Measurements from ENCODE around the gene MICAL2. TPM values are rescaled to one million over a fixed set of nuclear protein-coding genes. Genes with fewer than 3 reads are reported as not detected.

MICAL2 gene
- total RNA-seq, 1 experiment from 2014 or later: 191 TPM

DNA sequence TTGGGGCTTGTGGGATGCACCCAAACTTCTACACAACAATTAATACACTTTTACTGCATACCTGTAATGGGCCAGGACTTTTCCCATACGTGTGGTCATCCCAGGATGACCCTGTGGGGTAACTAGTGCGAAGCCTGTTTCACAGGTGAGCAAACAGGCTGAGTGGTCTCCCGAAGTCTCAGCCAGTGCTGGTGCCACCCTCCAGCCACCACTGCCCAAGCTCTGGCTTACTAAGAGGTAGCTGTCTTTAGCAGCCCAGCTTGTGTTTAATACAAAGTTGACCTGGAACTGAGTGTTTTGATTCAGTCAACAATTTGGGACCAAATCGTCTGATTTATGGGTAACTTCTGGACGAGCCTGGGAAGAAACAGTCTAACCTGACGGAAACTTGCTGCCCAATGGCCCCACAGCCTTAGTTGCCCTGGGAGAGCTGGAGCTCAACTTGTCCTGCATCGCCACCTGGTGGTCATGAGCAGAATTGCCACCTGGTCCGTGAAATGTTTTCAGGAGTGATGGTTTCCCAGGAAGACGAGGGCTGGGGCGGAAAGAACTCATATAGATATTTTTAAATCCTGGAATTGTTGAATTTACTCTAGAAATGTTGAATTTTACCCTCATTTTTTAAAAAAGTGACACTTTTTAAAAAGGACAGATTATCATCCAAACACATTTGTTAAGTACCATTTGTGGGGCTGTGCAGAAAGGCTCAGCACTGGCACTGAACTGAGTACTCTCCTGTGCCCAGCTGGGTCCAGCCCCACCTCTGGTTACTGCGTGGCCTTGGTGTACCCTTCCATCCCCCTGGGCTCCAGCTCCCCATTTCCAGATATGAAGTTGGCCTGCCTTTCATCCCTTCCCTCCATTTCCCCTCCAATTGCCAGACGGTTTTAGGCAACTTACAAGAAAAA lies 171.4 kb downstream of the MICAL2 start:
- Mint-ChIP-seq H3K27me3 (ENCODE audit: unreplicated experiment) (no peaks in the 10 kb centered on the region), H3K9me3 (ENCODE audit: low read depth, unreplicated experiment) (no peaks in the 10 kb centered on the region), H3K4me1 (ENCODE audit: low read depth, unreplicated experiment) (peaks cover 31% of the 10 kb centered on the region), H3K4me3 (ENCODE audit: low read depth, unreplicated experiment) (no peak overlapping the region), H3K36me3 (ENCODE audit: insufficient read depth, unreplicated experiment) (peaks cover 13% of the 10 kb centered on the region), H3K27ac (ENCODE audit: unreplicated experiment) (no peak overlapping the region)
- intact Hi-C loops (cut with micrococcal nuclease; ENCODE audit: unreplicated experiment): loop anchor here (1.0 to 5.0 kb wide), 4 partner anchors 35 to 495 kb away; no protein-coding TSS in a partner anchor
- TF ChIP-seq, protein P1, sequence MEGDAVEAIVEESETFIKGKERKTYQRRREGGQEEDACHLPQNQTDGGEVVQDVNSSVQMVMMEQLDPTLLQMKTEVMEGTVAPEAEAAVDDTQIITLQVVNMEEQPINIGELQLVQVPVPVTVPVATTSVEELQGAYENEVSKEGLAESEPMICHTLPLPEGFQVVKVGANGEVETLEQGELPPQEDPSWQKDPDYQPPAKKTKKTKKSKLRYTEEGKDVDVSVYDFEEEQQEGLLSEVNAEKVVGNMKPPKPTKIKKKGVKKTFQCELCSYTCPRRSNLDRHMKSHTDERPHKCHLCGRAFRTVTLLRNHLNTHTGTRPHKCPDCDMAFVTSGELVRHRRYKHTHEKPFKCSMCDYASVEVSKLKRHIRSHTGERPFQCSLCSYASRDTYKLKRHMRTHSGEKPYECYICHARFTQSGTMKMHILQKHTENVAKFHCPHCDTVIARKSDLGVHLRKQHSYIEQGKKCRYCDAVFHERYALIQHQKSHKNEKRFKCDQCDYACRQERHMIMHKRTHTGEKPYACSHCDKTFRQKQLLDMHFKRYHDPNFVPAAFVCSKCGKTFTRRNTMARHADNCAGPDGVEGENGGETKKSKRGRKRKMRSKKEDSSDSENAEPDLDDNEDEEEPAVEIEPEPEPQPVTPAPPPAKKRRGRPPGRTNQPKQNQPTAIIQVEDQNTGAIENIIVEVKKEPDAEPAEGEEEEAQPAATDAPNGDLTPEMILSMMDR (IDR thresholded peaks at IDR 0.05; ENCODE audit: unreplicated experiment): peak; percentile 91
- CTCF ChIA-PET: interaction anchor here (0.6 to 2.0 kb wide), 11 partner anchors 11 to 770 kb away, joined by 3 to 14 read pairs (median 3); no protein-coding TSS in a partner anchor
- peak; percentile 82 for DNase-seq
- no TSS peak for BruUV-seq (replicated peaks)

DNA sequence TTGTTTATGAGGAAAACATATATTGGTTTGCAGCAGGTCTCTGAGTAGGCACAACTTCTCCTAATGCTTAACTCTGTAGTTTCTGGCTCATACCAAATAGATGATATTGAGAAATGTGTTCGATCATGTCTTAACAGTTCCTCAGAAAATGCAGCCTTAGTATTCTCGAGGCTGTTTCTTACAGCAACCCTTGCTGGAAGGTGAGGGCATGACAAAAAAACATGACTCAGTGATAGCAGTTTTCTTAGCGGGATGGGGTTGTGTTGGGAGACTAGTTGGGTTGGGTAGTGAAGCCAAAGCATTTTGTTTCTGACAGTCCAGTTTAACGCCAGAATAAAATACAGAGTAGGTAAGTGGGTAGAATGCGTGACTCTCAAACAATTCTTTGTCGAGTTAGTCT lies 172.3 kb downstream of the MICAL2 start:
- DNase-seq: no peak
- no peaks in the 10 kb centered on the region for H3K27me3 Mint-ChIP-seq (ENCODE audit: unreplicated experiment)
- TF ChIP-seq, protein P1 (IDR thresholded peaks at IDR 0.05; ENCODE audit: unreplicated experiment): no peak
- intact Hi-C loops (cut with micrococcal nuclease; ENCODE audit: unreplicated experiment): loop anchor here (5.0 kb wide), 3 partner anchors 35 to 495 kb away; no protein-coding TSS in a partner anchor
- CTCF ChIA-PET: interaction anchor here (0.6 to 2.0 kb wide), 4 partner anchors 192 to 769 kb away, joined by 3 to 14 read pairs (median 3); no protein-coding TSS in a partner anchor
- peaks cover 40% of the 10 kb centered on the region for H3K4me1 Mint-ChIP-seq (ENCODE audit: low read depth, unreplicated experiment)
- BruUV-seq (replicated peaks): no TSS peak
- H3K9me3 Mint-ChIP-seq (ENCODE audit: low read depth, unreplicated experiment): no peaks in the 10 kb centered on the region
- H3K36me3 Mint-ChIP-seq (ENCODE audit: insufficient read depth, unreplicated experiment): peaks cover 13% of the 10 kb centered on the region
- H3K27ac Mint-ChIP-seq (ENCODE audit: unreplicated experiment): no peak overlapping the region
- H3K4me3 Mint-ChIP-seq (ENCODE audit: low read depth, unreplicated experiment): no peak overlapping the region

DNA sequence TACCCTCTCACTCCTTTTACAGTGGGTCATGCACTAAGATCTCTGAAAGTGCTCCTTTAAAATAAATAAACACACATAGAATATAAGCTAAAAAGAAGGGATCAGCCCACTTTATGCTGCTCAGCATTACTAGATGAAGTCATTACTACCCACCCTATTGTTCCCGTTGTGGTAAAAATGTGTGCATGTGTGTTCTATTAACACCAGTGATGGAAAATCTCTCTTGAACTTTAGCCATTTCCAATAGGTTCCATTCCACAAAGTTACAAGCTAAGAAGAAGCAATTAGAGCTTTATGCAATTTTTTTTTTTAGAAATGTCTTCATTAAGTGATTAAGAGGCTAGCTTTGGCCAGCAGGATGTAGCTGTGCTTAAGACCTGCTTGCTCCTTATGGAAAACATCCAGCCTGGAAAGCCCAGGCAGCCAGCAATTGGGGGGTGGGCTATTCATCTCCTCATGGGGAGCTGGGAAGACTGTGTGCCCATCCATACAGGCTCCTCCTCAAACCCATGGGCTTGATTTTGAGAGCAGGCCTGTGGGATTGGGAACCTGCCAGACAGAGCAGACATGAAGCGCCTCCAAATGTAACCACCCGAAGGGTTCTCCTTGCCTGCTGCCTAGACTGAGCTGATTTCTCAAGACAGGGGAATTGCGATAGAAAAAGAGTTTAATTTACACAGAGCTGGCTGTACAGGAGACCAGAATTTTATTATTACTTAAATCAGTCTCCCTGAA lies 174.1 kb downstream of the MICAL2 start:
- no TSS peak for BruUV-seq (replicated peaks)
- TF ChIP-seq, protein P1 (IDR thresholded peaks at IDR 0.05; ENCODE audit: unreplicated experiment): no peak
- Mint-ChIP-seq H3K27ac (ENCODE audit: unreplicated experiment) (no peak overlapping the region), H3K9me3 (ENCODE audit: low read depth, unreplicated experiment) (no peaks in the 10 kb centered on the region), H3K27me3 (ENCODE audit: unreplicated experiment) (no peaks in the 10 kb centered on the region), H3K36me3 (ENCODE audit: insufficient read depth, unreplicated experiment) (peaks cover 16% of the 10 kb centered on the region), H3K4me3 (ENCODE audit: low read depth, unreplicated experiment) (no peak overlapping the region), H3K4me1 (ENCODE audit: low read depth, unreplicated experiment) (peaks cover 42% of the 10 kb centered on the region)
- CTCF ChIA-PET: interaction anchor here (0.5 to 1.4 kb wide), 2 partner anchors 237 to 804 kb away, joined by 3 to 5 read pairs; no protein-coding TSS in a partner anchor
- intact Hi-C loops (cut with micrococcal nuclease; ENCODE audit: unreplicated experiment): loop anchor here (5.0 kb wide), 3 partner anchors 37 to 497 kb away; no protein-coding TSS in a partner anchor
- DNase-seq: no peak

DNA sequence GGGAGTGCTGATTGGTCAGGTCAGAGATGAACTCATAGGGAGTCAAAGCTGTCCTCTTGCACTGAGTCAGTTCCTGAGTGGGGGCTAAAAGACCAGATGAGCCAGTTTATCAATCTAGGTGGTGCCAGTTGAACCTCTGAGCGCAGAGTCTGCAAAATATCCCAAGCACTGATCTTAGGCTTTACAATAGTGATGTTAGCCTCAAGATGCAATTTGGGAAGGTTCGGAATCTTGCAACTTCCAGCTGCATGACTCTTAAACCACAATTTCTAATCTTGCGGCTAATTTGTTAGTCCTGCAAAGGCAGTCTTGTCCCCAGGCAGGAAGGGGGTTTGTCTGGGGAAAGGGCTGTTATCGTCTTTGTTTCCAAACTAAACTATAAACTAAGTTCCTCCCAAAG lies 174.7 kb downstream of the MICAL2 start:
- intact Hi-C loops (cut with micrococcal nuclease; ENCODE audit: unreplicated experiment): no loop called here
- TF ChIP-seq, protein P1 (IDR thresholded peaks at IDR 0.05; ENCODE audit: unreplicated experiment): no peak
- Mint-ChIP-seq H3K27me3 (ENCODE audit: unreplicated experiment) (no peaks in the 10 kb centered on the region), H3K4me1 (ENCODE audit: low read depth, unreplicated experiment) (peaks cover 42% of the 10 kb centered on the region), H3K36me3 (ENCODE audit: insufficient read depth, unreplicated experiment) (peaks cover 16% of the 10 kb centered on the region), H3K4me3 (ENCODE audit: low read depth, unreplicated experiment) (no peak overlapping the region), H3K9me3 (ENCODE audit: low read depth, unreplicated experiment) (no peaks in the 10 kb centered on the region), H3K27ac (ENCODE audit: unreplicated experiment) (no peak overlapping the region)
- CTCF ChIA-PET: no interaction called here
- no peak for DNase-seq
- BruUV-seq (replicated peaks): no TSS peak
